ENCODE results near the gene RGS7.
"Not testable (repeated sequence)": the region's sequence is repeated elsewhere in the genome, so short reads cannot be mapped to it uniquely, and the experiment has no call there.

The RGS7 gene

GRCh38 chr1:241097479-241097878 lies 259.5 kb downstream of the RGS7 start:
- Histone ChIP-seq H3K27me3 (ENCODE audit: control insufficient read depth, insufficient read depth, low read length) (no peaks in the 10 kb centered on the region), H3K36me3 (ENCODE audit: control insufficient read depth, low read depth, low read length) (no peaks in the 10 kb centered on the region), H3K4me3 (ENCODE audit: low read length) (no peak overlapping the region), H3K9ac (ENCODE audit: low read length) (no peak overlapping the region), H3K27ac (ENCODE audit: low read length) (no peak overlapping the region), H3K9me3 (ENCODE audit: control insufficient read depth, low read depth, low read length) (no peaks in the 10 kb centered on the region), H3K4me1 (ENCODE audit: control insufficient read depth, low read depth, low read length) (peaks cover 6% of the 10 kb centered on the region)

- Histone ChIP-seq H3K36me3 (ENCODE audit: control insufficient read depth, low read depth, low read length) (no peaks in the 10 kb centered on the region), H3K9ac (ENCODE audit: low read length) (no peak overlapping the region), H3K4me3 (ENCODE audit: low read length) (no peak overlapping the region), H3K27ac (ENCODE audit: low read length) (no peak overlapping the region), H3K9me3 (ENCODE audit: control insufficient read depth, low read depth, low read length) (no peaks in the 10 kb centered on the region), H3K4me1 (ENCODE audit: control insufficient read depth, low read depth, low read length) (peaks cover 6% of the 10 kb centered on the region), H3K27me3 (ENCODE audit: control insufficient read depth, insufficient read depth, low read length) (no peaks in the 10 kb centered on the region)
Measured at GRCh38 chr1:241096982-241097381, 260.0 kb downstream of the RGS7 start.

GRCh38 chr1:241095847-241096246 lies 261.2 kb downstream of the RGS7 start:
- Histone ChIP-seq H3K27ac (ENCODE audit: low read length) (no peak overlapping the region), H3K36me3 (ENCODE audit: control insufficient read depth, low read depth, low read length) (no peaks in the 10 kb centered on the region), H3K27me3 (ENCODE audit: control insufficient read depth, insufficient read depth, low read length) (no peaks in the 10 kb centered on the region), H3K4me3 (ENCODE audit: low read length) (no peak overlapping the region), H3K9me3 (ENCODE audit: control insufficient read depth, low read depth, low read length) (no peaks in the 10 kb centered on the region), H3K4me1 (ENCODE audit: control insufficient read depth, low read depth, low read length) (peaks cover 6% of the 10 kb centered on the region), H3K9ac (ENCODE audit: low read length) (no peak overlapping the region)

- H3K4me3 ChIP-seq (ENCODE audit: low read length): no peak overlapping the region
- H3K9me3 ChIP-seq (ENCODE audit: control insufficient read depth, low read depth, low read length): no peaks in the 10 kb centered on the region
- H3K27ac ChIP-seq (ENCODE audit: low read length): no peak overlapping the region
- no peaks in the 10 kb centered on the region for H3K27me3 ChIP-seq (ENCODE audit: control insufficient read depth, insufficient read depth, low read length)
- no peaks in the 10 kb centered on the region for H3K36me3 ChIP-seq (ENCODE audit: control insufficient read depth, low read depth, low read length)
- H3K9ac ChIP-seq (ENCODE audit: low read length): no peak overlapping the region
- H3K4me1 ChIP-seq (ENCODE audit: control insufficient read depth, low read depth, low read length): no peaks in the 10 kb centered on the region
Measured at GRCh38 chr1:241090798-241091197, 266.2 kb downstream of the RGS7 start.

GRCh38 chr1:241089066-241089465 lies 267.9 kb downstream of the RGS7 start:
- not testable (repeated sequence) for H3K27ac ChIP-seq (ENCODE audit: low read length); H3K9ac ChIP-seq (ENCODE audit: low read length); H3K27me3 ChIP-seq (ENCODE audit: control insufficient read depth, insufficient read depth, low read length); H3K9me3 ChIP-seq (ENCODE audit: control insufficient read depth, low read depth, low read length); H3K4me3 ChIP-seq (ENCODE audit: low read length); H3K36me3 ChIP-seq (ENCODE audit: control insufficient read depth, low read depth, low read length); H3K4me1 ChIP-seq (ENCODE audit: control insufficient read depth, low read depth, low read length)

GRCh38 chr1:241088075-241088474 lies 268.9 kb downstream of the RGS7 start:
- not testable (repeated sequence) for H3K36me3 ChIP-seq (ENCODE audit: control insufficient read depth, low read depth, low read length)

GRCh38 chr1:241086686-241087085 lies 270.3 kb downstream of the RGS7 start:
- Histone ChIP-seq H3K36me3 (ENCODE audit: control insufficient read depth, low read depth, low read length) (no peaks in the 10 kb centered on the region), H3K4me1 (ENCODE audit: control insufficient read depth, low read depth, low read length) (no peaks in the 10 kb centered on the region), H3K27ac (ENCODE audit: low read length) (no peak overlapping the region), H3K9ac (ENCODE audit: low read length) (no peak overlapping the region), H3K27me3 (ENCODE audit: control insufficient read depth, insufficient read depth, low read length) (no peaks in the 10 kb centered on the region), H3K9me3 (ENCODE audit: control insufficient read depth, low read depth, low read length) (no peaks in the 10 kb centered on the region), H3K4me3 (ENCODE audit: low read length) (no peak overlapping the region)

More at GRCh38 chr1:241088075-241088474, 268.9 kb downstream of the RGS7 start:
- not testable (repeated sequence) for H3K27ac ChIP-seq (ENCODE audit: low read length); H3K9ac ChIP-seq (ENCODE audit: low read length); H3K4me1 ChIP-seq (ENCODE audit: control insufficient read depth, low read depth, low read length); H3K4me3 ChIP-seq (ENCODE audit: low read length); H3K27me3 ChIP-seq (ENCODE audit: control insufficient read depth, insufficient read depth, low read length); H3K9me3 ChIP-seq (ENCODE audit: control insufficient read depth, low read depth, low read length)

GRCh38 chr1:241083285-241083684 lies 273.7 kb downstream of the RGS7 start:
- Histone ChIP-seq H3K4me3 (ENCODE audit: low read length) (no peak overlapping the region), H3K27ac (ENCODE audit: low read length) (no peak overlapping the region), H3K4me1 (ENCODE audit: control insufficient read depth, low read depth, low read length) (peaks cover 6% of the 10 kb centered on the region), H3K9me3 (ENCODE audit: control insufficient read depth, low read depth, low read length) (no peaks in the 10 kb centered on the region), H3K36me3 (ENCODE audit: control insufficient read depth, low read depth, low read length) (no peaks in the 10 kb centered on the region), H3K9ac (ENCODE audit: low read length) (no peak overlapping the region), H3K27me3 (ENCODE audit: control insufficient read depth, insufficient read depth, low read length) (no peaks in the 10 kb centered on the region)

GRCh38 chr1:241081473-241081872 lies 275.5 kb downstream of the RGS7 start:
- no peaks in the 10 kb centered on the region for H3K27me3 ChIP-seq (ENCODE audit: control insufficient read depth, insufficient read depth, low read length)
- peaks cover 6% of the 10 kb centered on the region for H3K4me1 ChIP-seq (ENCODE audit: control insufficient read depth, low read depth, low read length)
- H3K27ac ChIP-seq (ENCODE audit: low read length): no peak overlapping the region
- H3K9me3 ChIP-seq (ENCODE audit: control insufficient read depth, low read depth, low read length): no peaks in the 10 kb centered on the region
- H3K9ac ChIP-seq (ENCODE audit: low read length): no peak overlapping the region
- no peak overlapping the region for H3K4me3 ChIP-seq (ENCODE audit: low read length)
- no peaks in the 10 kb centered on the region for H3K36me3 ChIP-seq (ENCODE audit: control insufficient read depth, low read depth, low read length)

GRCh38 chr1:241079459-241079858 lies 277.5 kb downstream of the RGS7 start:
- H3K4me1 ChIP-seq (ENCODE audit: control insufficient read depth, low read depth, low read length): peaks cover 6% of the 10 kb centered on the region
- no peak overlapping the region for H3K27ac ChIP-seq (ENCODE audit: low read length)
- no peaks in the 10 kb centered on the region for H3K9me3 ChIP-seq (ENCODE audit: control insufficient read depth, low read depth, low read length)
- no peak overlapping the region for H3K9ac ChIP-seq (ENCODE audit: low read length)
- no peak overlapping the region for H3K4me3 ChIP-seq (ENCODE audit: low read length)
- no peaks in the 10 kb centered on the region for H3K36me3 ChIP-seq (ENCODE audit: control insufficient read depth, low read depth, low read length)
- no peaks in the 10 kb centered on the region for H3K27me3 ChIP-seq (ENCODE audit: control insufficient read depth, insufficient read depth, low read length)

GRCh38 chr1:241079047-241079446 lies 278.0 kb downstream of the RGS7 start:
- no peak overlapping the region for H3K27ac ChIP-seq (ENCODE audit: low read length)
- no peak overlapping the region for H3K9ac ChIP-seq (ENCODE audit: low read length)
- H3K4me3 ChIP-seq (ENCODE audit: low read length): no peak overlapping the region
- peaks cover 6% of the 10 kb centered on the region for H3K4me1 ChIP-seq (ENCODE audit: control insufficient read depth, low read depth, low read length)
- no peaks in the 10 kb centered on the region for H3K36me3 ChIP-seq (ENCODE audit: control insufficient read depth, low read depth, low read length)
- no peaks in the 10 kb centered on the region for H3K27me3 ChIP-seq (ENCODE audit: control insufficient read depth, insufficient read depth, low read length)
- no peaks in the 10 kb centered on the region for H3K9me3 ChIP-seq (ENCODE audit: control insufficient read depth, low read depth, low read length)

GRCh38 chr1:241077386-241078147 lies 279.4 kb downstream of the RGS7 start:
- Histone ChIP-seq H3K9me3 (ENCODE audit: control insufficient read depth, low read depth, low read length) (no peaks in the 10 kb centered on the region), H3K4me3 (ENCODE audit: low read length) (no peak overlapping the region), H3K36me3 (ENCODE audit: control insufficient read depth, low read depth, low read length) (no peaks in the 10 kb centered on the region), H3K4me1 (ENCODE audit: control insufficient read depth, low read depth, low read length) (peaks cover 6% of the 10 kb centered on the region), H3K27me3 (ENCODE audit: control insufficient read depth, insufficient read depth, low read length) (no peaks in the 10 kb centered on the region), H3K27ac (ENCODE audit: low read length) (no peak overlapping the region), H3K9ac (ENCODE audit: low read length) (no peak overlapping the region)

Measured in iPS-18a (cell line).